ENCODE data around the gene CABS1.

The CABS1 gene

GRCh38 chr4:70334681-70335080 is at the start of gene CABS1:
CABS1 (plus strand) TSS chr4:70334981; CDS start chr4:70335040, 59 bp downstream.
- no peak for DNase-seq

DNA sequence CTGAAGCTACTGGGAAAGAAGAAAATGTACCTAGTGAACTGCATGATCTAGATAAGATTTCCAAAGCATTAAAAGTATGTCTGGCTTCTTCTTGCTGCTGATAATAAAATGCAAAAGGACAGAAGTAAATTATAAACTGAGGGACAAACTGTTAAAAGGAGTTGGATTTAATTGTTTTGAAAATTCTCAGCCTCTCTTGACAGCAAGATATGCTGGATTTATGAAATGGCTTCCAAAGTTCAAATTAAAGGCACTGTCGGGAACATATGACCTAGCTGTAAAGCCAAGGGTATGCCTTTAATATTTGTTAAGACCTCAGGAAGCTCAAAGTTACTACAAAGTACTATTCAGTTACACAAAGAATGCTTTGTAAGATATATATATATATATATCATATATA is 46.1 kb upstream of the CABS1 start:
- DNase-seq = no peak

DNA sequence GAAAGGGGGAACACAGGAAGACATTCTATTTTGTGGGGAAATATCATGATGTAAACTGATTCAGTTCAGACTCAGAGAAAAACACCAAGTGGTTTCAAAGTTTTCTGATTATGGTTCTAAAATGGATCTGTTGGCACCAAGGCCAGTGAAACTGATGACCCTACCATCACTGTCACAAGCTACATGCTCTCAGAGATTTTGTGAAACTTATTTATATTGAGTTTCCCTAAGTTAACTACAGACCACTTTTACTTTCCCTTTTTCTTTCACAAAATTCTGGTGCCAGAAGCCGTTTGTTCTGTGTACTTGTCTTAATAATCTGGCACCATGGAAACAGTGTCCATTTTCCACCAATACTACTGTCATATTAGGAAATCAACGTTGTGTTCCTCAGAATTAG is 43.4 kb upstream of the CABS1 start:
- no peak for DNase-seq

DNA sequence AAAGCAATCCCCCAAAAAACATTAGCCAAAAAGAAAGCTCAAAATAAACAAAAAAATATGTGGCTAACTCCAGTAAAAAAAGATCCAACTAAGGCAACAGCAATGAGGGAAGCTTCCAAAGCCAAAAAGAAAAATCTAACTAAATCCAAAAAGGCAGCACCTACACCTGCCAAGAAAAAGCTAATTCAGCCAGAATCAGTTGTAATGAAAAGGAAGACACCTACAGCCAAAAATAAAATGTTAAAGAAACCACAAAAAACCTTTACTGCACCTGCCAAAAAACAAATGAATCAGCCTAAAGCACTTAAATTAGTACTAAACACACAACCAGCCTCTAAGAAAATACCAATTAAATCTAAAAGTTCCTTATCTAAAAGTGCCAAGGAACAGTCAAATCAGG is 37.2 kb upstream of the CABS1 start:
- no peak for DNase-seq

GRCh38 chr4:70298051-70298450 is 36.7 kb upstream of the CABS1 start:
- no peak for DNase-seq

DNA sequence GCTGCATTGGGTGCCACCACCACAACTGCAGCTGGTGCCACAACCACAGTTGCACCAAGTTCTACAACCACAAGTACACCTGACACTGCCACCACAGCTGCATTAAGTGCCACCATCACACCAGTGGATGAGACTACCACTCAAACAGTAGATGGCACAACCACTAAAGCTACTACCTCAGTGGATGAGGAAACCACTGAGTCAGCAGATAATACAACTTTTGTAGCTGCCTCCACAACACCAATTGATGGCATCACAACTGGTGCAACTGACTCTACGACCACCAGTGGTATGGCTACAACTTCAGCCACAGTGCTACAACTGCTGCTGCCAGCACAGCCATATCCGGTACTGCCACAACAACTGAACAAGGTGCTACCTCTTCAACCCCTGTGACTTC is 35.1 kb upstream of the CABS1 start:
- no peak for DNase-seq

DNA sequence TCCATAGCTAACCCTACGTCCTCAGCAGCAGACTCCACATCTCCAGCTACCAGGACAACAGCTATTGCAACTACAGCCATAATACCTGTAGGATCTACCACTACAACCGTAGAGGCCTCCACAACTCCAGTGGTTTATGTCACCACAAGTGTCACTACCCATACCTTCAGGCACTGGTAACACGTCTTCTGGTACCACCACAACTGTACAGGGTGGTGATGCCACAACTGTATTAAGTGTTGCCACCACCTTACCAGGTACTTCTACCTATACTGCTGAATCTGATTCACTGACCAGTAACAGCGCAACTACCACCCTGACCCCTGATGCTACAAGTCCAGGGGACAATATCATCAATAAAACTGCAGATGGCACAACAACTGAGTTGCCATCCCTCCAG is 34.6 kb upstream of the CABS1 start:
- DNase-seq = no peak

- no peak for DNase-seq
Observed at GRCh38 chr4:70303090-70303489, 31.7 kb upstream of the CABS1 start.

GRCh38 chr4:70305601-70306000 is 29.2 kb upstream of the CABS1 start:
- no peak for DNase-seq

DNA sequence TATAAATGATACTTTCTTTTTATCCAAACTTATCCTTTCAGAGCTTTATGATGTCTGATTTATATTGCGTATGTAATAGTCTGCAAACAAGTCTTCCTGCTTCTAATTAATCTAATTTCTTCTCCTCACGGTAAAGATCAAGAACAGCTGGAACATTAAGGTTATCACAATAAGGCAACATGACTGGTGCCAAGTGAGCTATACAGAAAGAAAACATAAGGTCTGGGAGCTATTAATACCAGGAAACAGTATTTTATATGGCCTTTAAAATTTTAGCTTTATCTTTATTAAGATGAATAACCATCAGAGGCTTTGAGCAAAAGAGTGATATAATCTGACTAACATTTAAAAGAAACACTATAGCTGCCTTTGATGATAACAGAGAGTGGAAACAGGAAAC is 28.7 kb upstream of the CABS1 start:
- no peak for DNase-seq

- DNase-seq = no peak
Observed at GRCh38 chr4:70313736-70314135, 21.0 kb upstream of the CABS1 start.

- DNase-seq = no peak
Observed at GRCh38 chr4:70315928-70316327, 18.9 kb upstream of the CABS1 start.

DNA sequence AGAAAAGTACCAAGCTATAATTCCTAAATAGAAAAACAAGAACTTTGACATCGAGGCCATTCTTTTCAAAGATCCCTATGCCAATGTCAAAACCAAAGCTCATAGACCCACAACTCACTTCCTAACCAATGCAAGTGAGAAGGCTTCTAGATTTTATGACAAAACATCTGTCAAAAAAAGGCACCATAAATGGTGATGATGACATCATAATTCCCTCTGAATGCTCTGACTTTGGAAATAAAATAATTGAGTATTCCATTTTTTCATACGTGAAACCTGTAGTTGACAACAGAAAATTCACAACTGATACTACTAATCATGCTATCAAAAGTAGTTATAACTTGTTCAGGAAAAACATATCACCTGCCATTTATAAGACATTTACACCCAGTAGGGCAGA is 8.7 kb upstream of the CABS1 start:
- DNase-seq = no peak

DNA sequence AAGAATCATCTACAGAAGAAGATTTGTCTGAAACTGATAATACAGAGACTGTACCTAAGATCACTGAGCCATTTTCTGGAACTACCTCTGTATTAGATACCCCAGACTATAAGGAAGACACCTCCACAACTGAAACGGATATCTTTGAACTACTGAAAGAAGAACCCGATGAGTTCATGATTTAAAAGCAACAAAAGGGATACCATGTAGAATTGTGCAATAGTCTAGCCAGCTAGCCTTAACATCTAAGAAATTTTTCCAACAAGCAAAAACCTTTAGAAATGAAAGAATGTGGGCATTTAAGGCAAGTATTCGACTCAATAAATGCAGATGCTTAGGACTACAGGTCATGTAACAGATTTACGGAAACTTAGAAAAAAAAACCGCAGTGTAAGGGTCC is 1.3 kb downstream of the CABS1 start:
- no peak for DNase-seq

DNA sequence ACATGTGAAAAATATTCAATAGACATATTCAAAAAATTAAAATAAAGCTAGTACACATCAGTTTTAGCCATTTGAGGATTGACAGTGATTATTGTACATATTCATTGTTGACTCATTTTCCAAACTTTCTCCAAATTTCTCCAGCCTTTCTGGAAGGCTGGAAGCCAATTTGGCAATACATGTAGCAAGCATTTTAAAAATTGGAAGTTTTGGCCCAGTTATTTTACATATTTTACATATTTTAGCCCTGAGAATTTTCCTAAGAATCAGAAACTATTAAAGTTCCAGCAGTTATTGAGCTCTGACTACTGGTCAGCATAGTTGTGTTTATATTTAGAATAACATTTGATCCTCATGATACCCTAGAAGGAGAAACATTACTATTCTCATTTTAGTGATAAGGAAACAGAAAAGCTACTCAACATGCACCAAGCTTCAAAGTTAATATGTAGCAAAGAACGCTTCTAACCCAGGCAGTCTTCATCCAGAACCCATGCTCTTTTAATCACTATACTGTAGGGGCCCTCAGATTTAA is 3.2 kb downstream of the CABS1 start:
- no peak for DNase-seq

- no peak for DNase-seq
Observed at GRCh38 chr4:70356185-70356584, 21.4 kb downstream of the CABS1 start.

GRCh38 chr4:70359115-70359661 is 24.4 kb downstream of the CABS1 start:
- DNase-seq = no peak

DNA sequence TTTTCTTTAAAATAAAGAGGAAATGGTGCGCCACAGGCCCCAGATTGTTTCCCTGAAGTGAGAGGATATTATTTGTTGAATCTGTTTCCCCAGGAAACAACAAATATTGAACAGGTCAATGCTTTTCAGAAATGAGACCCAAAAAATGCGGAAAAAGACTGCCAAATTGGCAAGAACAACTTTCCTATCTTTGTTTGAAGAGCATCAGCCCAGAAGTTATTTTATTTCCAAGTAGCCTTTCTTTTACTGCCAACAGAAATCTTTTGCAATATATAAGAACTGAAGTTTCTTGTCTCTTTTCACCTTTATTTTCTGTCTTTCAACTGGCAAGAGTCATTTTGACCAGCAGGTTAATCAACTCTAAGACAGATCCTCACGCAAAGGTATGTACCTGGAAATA is 25.7 kb downstream of the CABS1 start, which contains the start of gene SMR3A:
Gene SMR3A, plus strand, starts transcription at position 301 of the 400 bp plus-strand sequence. CDS start 1,356 bp downstream, outside the sequence.
- no peak for DNase-seq

DNA sequence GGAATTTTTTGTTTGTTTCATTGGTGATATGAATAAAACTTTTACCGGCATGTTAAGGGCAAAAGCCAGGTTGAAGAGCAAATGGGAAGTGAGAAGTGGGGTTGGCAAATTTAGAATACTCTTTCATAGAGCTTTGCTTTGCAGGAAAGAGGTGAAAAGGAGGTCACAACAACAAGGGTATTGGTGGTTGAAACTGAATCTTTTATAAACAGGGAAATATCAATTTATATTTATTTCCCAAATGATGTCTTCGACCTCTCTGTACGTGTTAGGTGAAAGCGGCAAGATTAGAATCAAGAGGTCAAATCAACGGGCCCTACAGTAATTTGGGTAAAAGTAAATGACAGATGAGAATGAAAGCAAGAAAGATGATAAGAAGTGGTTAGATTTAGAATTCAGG is 29.2 kb downstream of the CABS1 start:
- DNase-seq = no peak

- no peak for DNase-seq
Observed at GRCh38 chr4:70365479-70365878, 30.7 kb downstream of the CABS1 start.

DNA sequence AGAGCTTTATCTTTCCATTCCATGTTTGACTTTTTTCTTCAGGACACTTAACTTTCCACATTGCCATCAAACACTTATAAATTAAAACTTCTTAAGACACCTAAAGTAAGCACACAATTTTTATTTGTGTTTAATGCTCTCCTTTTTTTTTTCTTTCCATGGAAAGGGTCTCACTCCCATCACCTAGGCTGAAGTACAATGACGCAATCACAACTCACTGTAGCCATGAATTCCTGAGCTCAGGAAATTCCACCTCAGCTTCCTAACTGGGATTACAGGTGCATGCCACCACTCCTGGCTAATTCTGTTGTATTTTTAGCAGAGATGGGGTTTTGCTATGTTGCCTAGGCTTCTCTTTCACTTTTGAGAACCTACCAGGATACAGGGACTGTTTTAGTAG is 33.0 kb downstream of the CABS1 start:
- DNase-seq = no peak

DNA sequence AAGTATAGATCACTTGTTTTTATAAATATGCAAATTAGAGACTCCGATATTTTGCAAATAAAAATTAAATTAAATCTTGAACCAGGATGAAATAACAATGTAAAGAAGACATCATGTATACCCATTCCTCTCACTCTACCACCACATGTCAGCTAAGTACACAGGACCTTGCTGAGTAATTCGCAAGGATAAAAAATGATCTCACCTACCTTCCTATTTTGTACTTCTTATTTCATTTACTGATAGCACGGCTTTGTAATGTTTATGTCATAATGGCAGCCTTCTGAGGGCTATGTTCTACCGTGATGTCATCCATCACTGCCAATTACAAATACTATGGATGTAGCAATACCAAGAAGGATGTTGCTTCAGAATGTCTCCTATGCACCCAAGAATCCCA is 37.2 kb downstream of the CABS1 start:
- no peak for DNase-seq

- no peak for DNase-seq
Observed at GRCh38 chr4:70372760-70373159, 38.0 kb downstream of the CABS1 start.

- no peak for DNase-seq
Observed at GRCh38 chr4:70380578-70380977, 45.8 kb downstream of the CABS1 start.

DNA sequence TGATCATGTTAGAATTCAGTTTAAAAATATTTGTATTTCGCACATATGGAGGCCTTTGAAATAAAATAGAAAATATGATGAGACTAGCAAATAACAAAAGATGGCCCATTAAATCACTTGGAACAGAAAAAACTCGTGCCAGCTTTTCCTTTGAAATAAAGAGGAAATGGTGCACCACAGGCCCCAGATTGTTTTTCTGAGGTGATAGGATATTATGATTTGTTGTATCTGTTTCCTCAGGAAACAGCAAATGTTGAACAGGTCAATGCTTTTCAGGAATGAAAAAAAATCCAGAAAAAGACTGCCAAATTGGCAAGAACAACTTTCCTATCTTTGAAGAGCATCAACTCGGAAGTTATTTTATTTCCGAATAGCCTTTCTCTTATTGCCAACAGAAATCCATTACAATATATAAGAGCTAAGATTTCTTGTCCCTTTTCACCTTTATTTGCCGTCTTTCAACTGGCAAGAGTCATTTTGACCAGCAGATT is 48.0 kb downstream of the CABS1 start, which contains the start of gene SMR3B:
Gene SMR3B, plus strand, starts transcription at position 441 of the 491 bp plus-strand sequence. CDS start 1,380 bp downstream, outside the sequence.
- no peak for DNase-seq
